Ascending aorta (tissue), 2 donors: ENCODE measurements around the gene HDAC9. TPM values are rescaled to one million over a fixed set of nuclear protein-coding genes. Genes with fewer than 3 reads are reported as not detected.
A peak's percentile ranks its signal among the peaks of the same experiment; 100 is the strongest.

Experiments used
- DNase-seq, 2 donors: peaks; one replicate each; pipeline ENCODE4 v3.0.0-alpha.2; 2019; ENCODE audit warnings: low spot score in 2 of 2
- H3K27ac ChIP-seq, 2 donors: fragments of 200-600 bp; sonication (generic); one replicate each; pipeline ENCODE4 v1.5.1; 2016 to 2017; ENCODE audit warnings: mild to moderate bottlenecking in 1 of 2
- H3K27me3 ChIP-seq: fragments of 200-600 bp; sonication (generic); one replicate; pipeline ENCODE4 v1.5.1; 2017
- H3K36me3 ChIP-seq, 2 donors: fragments of 200-600 bp; sonication (generic); one replicate each; pipeline ENCODE4 v1.5.1; 2016
- H3K4me1 ChIP-seq, 2 donors: fragments of 200-600 bp; sonication (generic); one replicate each; pipeline ENCODE4 v1.5.1; 2016 to 2017; ENCODE audit warnings: mild to moderate bottlenecking in 1 of 2
- H3K4me3 ChIP-seq, 2 donors: fragments of 200-600 bp; sonication (generic); one replicate each; pipeline ENCODE4 v1.5.1; 2016 to 2017; ENCODE audit warnings: mild to moderate bottlenecking in 1 of 2
- H3K9me3 ChIP-seq, 2 donors: fragments of 200-600 bp; sonication (generic); one replicate each; pipeline ENCODE4 v1.5.1; 2016
- CTCF ChIP-seq, 3 experiments: fragments of 200-600 bp in 2 of 3; fragments of 450-650 bp in 1 of 3; sonication (generic) in 2 of 3; IDR thresholded peaks; one replicate each; pipeline ENCODE4 v1.5.1; 2016 to 2019; ENCODE audit warnings: antibody characterized with exemption in 3 of 3, mild to moderate bottlenecking in 1 of 3, moderate library complexity in 1 of 3
- intact Hi-C: fragments of 100-400 bp; cut with DNase I; formaldehyde crosslinking; loops from one replicate; pipeline ENCODE4 v1.15.1; 2023
- total RNA-seq: library from RNA; depleted of rRNA; stranded (reverse); fragments of >200 nt; gene quantifications from one replicate; pipeline ENCODE4 v1.1.0, GENCODE V29; 2016

HDAC9 gene
- total RNA-seq, 1 donor from 2014 or later, result 33.4 TPM

GRCh38 chr7:18475488-18475887, 20.1 kb upstream of the HDAC9 start:
- Histone ChIP-seq H3K36me3 (no peaks in the 10 kb centered on the region), H3K27ac (no peak overlapping the region), H3K9me3 (no peaks in the 10 kb centered on the region), H3K4me3 (no peak overlapping the region), H3K27me3 (no peaks in the 10 kb centered on the region), H3K4me1 (peaks cover 0 to 4% of the 10 kb centered on the region in 2 donors)
- intact Hi-C loops, result no loop called here
- no peak for DNase-seq
- no peak for TF ChIP-seq CTCF (IDR thresholded peaks at IDR 0.05)

GRCh38 chr7:18481776-18482175, 13.8 kb upstream of the HDAC9 start:
- Histone ChIP-seq H3K4me3 (no peak overlapping the region), H3K9me3 (no peaks in the 10 kb centered on the region), H3K4me1 (peaks cover 0 to 8% of the 10 kb centered on the region in 2 donors), H3K36me3 (no peaks in the 10 kb centered on the region), H3K27me3 (no peaks in the 10 kb centered on the region), H3K27ac (peak overlapping the region in 1 of 2 donors; percentile 20)
- intact Hi-C loops, result loop anchor here (5.0 kb wide), 1 partner anchor 54 kb away; no protein-coding TSS in a partner anchor
- DNase-seq, result no peak
- TF ChIP-seq CTCF (IDR thresholded peaks at IDR 0.05), result no peak

- intact Hi-C loops, result no loop called here
These were observed 7.5 kb upstream of the HDAC9 start for GRCh38 chr7:18488049-18488448.

GRCh38 chr7:18489624-18490023, 5.9 kb upstream of the HDAC9 start:
- H3K4me1 ChIP-seq, result peaks cover 0 to 12% of the 10 kb centered on the region in 2 donors
- TF ChIP-seq CTCF (IDR thresholded peaks at IDR 0.05), result no peak
- no peaks in the 10 kb centered on the region for H3K9me3 ChIP-seq
- intact Hi-C loops, result loop anchor here (10.0 kb wide), 2 partner anchors 175 to 625 kb away; partner anchors contain the start of gene TWIST1
- no peaks in the 10 kb centered on the region for H3K27me3 ChIP-seq
- no peak overlapping the region for H3K4me3 ChIP-seq
- no peak overlapping the region for H3K27ac ChIP-seq
- H3K36me3 ChIP-seq, result no peaks in the 10 kb centered on the region
- no peak for DNase-seq

More at GRCh38 chr7:18488049-18488448, 7.5 kb upstream of the HDAC9 start:
- Histone ChIP-seq H3K27me3 (no peaks in the 10 kb centered on the region), H3K4me1 (peaks cover 0 to 8% of the 10 kb centered on the region in 2 donors), H3K36me3 (no peaks in the 10 kb centered on the region), H3K4me3 (no peak overlapping the region), H3K27ac (no peak overlapping the region), H3K9me3 (no peaks in the 10 kb centered on the region)
- TF ChIP-seq CTCF (IDR thresholded peaks at IDR 0.05), result no peak
- DNase-seq, result no peak

- Histone ChIP-seq H3K36me3 (no peaks in the 10 kb centered on the region), H3K27ac (no peak overlapping the region), H3K9me3 (no peaks in the 10 kb centered on the region), H3K27me3 (no peaks in the 10 kb centered on the region), H3K4me1 (peaks cover 0 to 14% of the 10 kb centered on the region in 2 donors), H3K4me3 (no peak overlapping the region)
- intact Hi-C loops, result loop anchor here (10.0 kb wide), 2 partner anchors 173 to 623 kb away; partner anchors contain the start of gene TWIST1
- DNase-seq, result no peak
- no peak for TF ChIP-seq CTCF (IDR thresholded peaks at IDR 0.05)
These were observed 3.7 kb upstream of the HDAC9 start for GRCh38 chr7:18491871-18492270.

- peaks cover 0 to 14% of the 10 kb centered on the region in 2 donors for H3K4me1 ChIP-seq
- intact Hi-C loops, result loop anchor here (10.0 kb wide), 2 partner anchors 170 to 620 kb away; partner anchors contain the start of gene TWIST1
- H3K9me3 ChIP-seq, result no peaks in the 10 kb centered on the region
- no peak for TF ChIP-seq CTCF (IDR thresholded peaks at IDR 0.05)
- DNase-seq, result no peak
- peak overlapping the region; percentile 77 to 78 for H3K27ac ChIP-seq
- peak overlapping the region in 1 of 2 donors; percentile 67 for H3K4me3 ChIP-seq
- no peaks in the 10 kb centered on the region for H3K27me3 ChIP-seq
- H3K36me3 ChIP-seq, result no peaks in the 10 kb centered on the region
These were observed 1.1 kb upstream of the HDAC9 start for GRCh38 chr7:18494406-18494805.
